GM10266 (cell line): ENCODE data around the gene NCOA3.

ENCODE experiments used
- DNase-seq: peaks from one replicate; pipeline ENCODE4 v3.0.0; 2012; ENCODE audit errors: extremely low spot score
- TF ChIP-seq, protein P1 (sequence below): IDR thresholded peaks from 2 replicates; pipeline ENCODE4 v1.5.1; 2012; ENCODE audit warnings: mild to moderate bottlenecking, low read depth; ENCODE audit not compliant: control insufficient read depth, insufficient read depth; ENCODE audit errors: missing control alignments

Gene NCOA3

DNA sequence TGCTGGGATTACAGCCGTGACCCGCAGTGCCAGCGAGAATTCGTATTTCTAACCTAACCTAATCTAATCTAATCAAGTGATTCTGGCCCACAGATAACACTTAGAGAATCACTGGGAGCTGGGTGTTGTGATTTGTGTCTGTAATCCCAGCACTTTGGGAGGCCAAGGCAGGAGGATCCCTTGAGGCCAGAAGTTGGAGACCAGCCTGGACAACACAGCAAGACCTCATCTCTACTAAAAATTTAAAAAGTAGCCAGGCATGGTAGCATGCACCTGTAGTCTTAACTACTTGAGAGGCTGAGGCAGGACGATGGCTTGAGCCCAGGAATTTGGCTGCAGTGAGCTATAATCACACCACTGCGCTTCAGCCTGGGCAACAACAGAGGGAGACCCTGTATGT is 21.4 kb upstream of the NCOA3 start:
- no peak for DNase-seq
- TF ChIP-seq, protein P1, sequence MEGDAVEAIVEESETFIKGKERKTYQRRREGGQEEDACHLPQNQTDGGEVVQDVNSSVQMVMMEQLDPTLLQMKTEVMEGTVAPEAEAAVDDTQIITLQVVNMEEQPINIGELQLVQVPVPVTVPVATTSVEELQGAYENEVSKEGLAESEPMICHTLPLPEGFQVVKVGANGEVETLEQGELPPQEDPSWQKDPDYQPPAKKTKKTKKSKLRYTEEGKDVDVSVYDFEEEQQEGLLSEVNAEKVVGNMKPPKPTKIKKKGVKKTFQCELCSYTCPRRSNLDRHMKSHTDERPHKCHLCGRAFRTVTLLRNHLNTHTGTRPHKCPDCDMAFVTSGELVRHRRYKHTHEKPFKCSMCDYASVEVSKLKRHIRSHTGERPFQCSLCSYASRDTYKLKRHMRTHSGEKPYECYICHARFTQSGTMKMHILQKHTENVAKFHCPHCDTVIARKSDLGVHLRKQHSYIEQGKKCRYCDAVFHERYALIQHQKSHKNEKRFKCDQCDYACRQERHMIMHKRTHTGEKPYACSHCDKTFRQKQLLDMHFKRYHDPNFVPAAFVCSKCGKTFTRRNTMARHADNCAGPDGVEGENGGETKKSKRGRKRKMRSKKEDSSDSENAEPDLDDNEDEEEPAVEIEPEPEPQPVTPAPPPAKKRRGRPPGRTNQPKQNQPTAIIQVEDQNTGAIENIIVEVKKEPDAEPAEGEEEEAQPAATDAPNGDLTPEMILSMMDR, result no peak

DNA sequence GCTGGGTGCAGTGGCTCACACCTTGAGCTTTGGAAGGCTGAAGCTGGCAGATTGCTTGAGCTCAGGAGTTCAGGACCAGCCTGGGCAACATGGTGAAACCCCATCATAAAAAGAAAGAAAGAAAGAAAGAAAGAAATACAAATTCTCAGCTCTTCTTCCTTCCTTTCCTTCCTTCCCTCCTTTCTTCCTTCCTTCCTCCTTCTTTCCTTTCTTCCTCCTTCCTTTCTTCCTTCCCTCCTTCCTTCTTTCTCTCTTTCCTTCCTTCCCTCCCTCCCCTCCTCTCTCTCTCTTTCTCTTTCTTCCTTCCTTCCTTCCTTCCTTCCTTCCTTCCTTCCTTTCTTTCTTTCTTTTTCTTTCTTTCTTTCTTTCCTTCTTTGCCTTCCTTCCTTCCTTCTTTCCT is 21.0 kb upstream of the NCOA3 start:
- TF ChIP-seq, protein P1, result no peak
- DNase-seq, result no peak

DNA sequence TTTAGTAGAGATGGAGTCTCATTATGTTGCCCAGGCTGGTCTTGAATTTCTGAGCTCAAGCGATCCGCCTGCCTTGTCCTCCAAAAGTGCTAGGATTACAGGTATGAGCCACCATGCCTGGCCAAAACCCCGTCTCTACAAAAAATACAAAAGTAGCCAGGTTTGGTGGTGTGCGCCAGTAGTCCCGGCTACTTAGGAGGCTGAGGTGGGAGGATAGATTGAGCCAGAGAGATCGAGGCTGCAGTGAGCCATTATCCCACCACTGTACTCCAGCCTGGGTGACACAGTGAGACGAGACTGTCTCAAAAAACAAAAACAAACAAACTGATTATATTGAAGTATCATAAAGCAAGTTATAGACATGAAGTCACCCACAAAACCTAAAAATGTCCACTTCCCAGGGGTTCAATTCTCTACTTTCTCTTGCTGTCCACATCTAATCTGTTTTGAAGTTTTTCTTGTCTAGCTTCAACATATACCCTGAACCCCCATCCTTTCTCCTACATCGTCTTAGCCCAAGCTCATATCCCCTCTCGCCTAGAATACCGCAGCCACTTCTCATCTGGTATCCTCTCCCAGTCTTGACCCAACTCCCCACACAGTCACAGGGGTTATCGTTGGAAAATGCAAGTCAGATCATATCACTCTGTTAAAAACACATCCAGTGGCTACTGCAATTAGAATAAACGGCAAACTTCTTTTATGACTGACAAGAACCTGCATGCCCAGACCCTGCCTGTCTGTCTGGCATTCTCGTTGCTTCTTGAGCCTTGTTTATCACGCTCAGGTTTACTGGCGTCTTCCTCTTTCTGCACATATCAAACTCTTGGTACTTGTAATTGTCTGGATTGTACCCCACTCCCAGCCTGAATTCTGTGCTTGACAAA is 20.1 kb upstream of the NCOA3 start:
- DNase-seq, result no peak
- TF ChIP-seq, protein P1, result no peak

DNA sequence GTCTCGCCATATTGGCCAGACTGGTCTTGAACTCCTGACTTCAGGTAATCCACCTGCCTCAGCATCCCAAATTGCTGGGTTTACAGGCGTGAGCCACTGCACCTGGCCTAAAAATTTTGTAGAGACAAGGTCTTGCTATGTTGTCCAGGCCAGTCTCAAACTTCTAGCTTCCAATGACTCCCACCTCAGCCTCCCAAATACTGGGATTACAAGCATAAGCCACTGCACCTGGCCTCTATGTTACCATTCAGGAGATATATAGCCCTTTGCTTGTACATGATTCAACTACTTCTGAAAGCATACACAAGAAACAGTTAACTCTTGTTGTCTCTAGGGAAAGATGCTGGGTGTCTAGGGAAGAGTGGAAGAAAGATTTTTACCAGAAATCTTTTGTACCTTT is 19.0 kb upstream of the NCOA3 start:
- TF ChIP-seq, protein P1, result no peak
- DNase-seq, result no peak

DNA sequence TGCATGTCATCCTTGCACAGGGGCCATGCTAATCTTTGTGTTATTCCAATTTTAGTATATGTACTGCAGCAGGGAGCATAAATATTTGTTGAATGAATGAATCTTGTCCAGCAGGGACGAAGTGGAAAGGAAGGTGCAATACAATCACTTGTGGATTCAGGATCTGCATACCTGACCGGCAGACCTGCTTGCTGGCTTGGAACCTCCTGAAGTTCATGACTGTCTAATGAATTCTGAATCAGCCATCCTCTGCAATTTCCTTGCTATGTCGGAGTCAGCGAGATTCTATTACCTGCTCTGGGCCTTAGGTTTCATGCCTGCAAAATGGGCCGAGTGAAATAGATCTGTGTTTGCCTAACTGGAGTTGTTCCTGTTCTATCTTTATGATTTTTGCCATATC is 17.4 kb upstream of the NCOA3 start:
- TF ChIP-seq, protein P1, result no peak
- no peak for DNase-seq

DNA sequence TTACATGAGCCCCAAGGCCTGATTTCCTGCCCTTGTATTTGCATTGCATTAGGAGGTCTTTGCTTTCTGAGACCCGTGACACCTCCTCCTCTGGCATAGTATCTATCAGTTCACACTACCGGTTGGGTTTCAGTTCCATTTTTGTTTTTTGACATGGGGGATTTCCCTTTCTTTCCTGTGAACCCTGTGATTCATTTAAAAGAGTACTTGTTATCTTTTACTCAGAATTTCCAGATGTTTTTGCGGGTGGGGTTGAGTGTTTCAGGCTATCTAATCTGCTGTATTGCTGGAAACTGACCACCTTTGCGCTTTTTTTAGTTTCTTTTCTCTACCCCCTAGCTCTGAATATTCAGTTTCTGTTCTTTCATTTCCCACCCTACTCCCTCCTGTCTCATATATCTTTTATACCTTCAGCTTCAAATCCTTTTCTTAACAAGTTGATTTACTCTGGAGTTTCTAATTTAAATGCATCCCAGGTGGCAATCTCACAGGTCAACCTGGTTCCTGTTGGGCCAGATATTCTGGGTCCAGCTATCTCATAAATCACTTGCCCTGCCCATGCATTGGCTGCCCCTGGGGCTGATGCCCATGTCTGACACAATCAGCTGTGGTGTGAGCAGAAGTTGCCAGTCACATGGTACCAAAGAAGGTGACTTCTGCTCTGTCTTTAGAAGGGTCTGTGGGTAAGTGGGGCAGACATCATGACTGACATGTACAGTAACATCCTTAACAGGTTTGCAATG is 14.3 kb upstream of the NCOA3 start:
- DNase-seq, result peak; percentile 73

More for the DNA sequence above, 14.3 kb upstream of the NCOA3 start:
- TF ChIP-seq, protein P1, result no peak
